SK-N-SH (cell line): Measurements from ENCODE around the gene CRK. TPM values are rescaled to one million over a fixed set of nuclear protein-coding genes. Genes with fewer than 3 reads are reported as not detected.
"Not testable (repeated sequence)": the region's sequence is repeated elsewhere in the genome, so short reads cannot be mapped to it uniquely, and the experiment has no call there.

Experiments
- CTCF ChIA-PET: fragments of 300-600, 350-600 bp; formaldehyde crosslinking; extraction: SDS; loops from one replicate; lab custom pipeline; 2021; lab: Yijun Ruan, JAX
- POLR2A ChIA-PET: fragments of 350-600 bp; sonication (Branson Sonifier 250); formaldehyde crosslinking; extraction: SDS; loops from one replicate; lab custom pipeline; 2020; ENCODE audit warnings: antibody characterized with exemption, inconsistent platforms; lab: Yijun Ruan, JAX
- DNase-seq: peaks from one replicate; pipeline ENCODE4 v3.0.0; 2012
- H2AFZ ChIP-seq: fragments of 200-600 bp; sonication (generic); 2 replicates; pipeline ENCODE4 v1.8.1; 2016; ENCODE audit warnings: antibody characterized with exemption, mild to moderate bottlenecking, low read depth
- H3F3A ChIP-seq: fragments of 200-600 bp; sonication (generic); replicated peaks from 2 replicates; pipeline ENCODE3; 2016; ENCODE audit warnings: antibody characterized with exemption, mild to moderate bottlenecking; ENCODE audit not compliant: insufficient read depth
- H3K27ac ChIP-seq, 2 experiments: fragments of 200-500 bp in 1 of 2; fragments of 200-600 bp in 1 of 2; sonication (Bioruptor generic) in 1 of 2; sonication (generic), shearing (Covaris generic) in 1 of 2; 2 replicates each; pipeline versions ENCODE4 v1.5.1 to v1.6.1; 2014 to 2016; ENCODE audit warnings: low read depth in 2 of 2, inconsistent platforms in 1 of 2, low read length in 1 of 2, mild to moderate bottlenecking in 1 of 2, mixed read lengths in 1 of 2
- H3K27me3 ChIP-seq: fragments of 200-600 bp; sonication (generic), shearing (Covaris generic); 2 replicates; pipeline ENCODE4 v1.6.1; 2016; ENCODE audit warnings: mixed run types; ENCODE audit not compliant: insufficient read depth
- H3K36me3 ChIP-seq, 2 experiments: fragments of 200-500 bp in 1 of 2; fragments of 200-600 bp in 1 of 2; sonication (Bioruptor generic) in 1 of 2; sonication (generic) in 1 of 2; replicated peaks in 1 of 2; 2 replicates each; pipeline versions ENCODE3 to v1.5.1; 2014 to 2016; ENCODE audit warnings: low read length in 1 of 2, mild to moderate bottlenecking in 1 of 2; ENCODE audit not compliant: insufficient read depth in 2 of 2, control insufficient read depth in 1 of 2
- H3K4me1 ChIP-seq, 2 experiments: fragments of 200-500 bp in 1 of 2; fragments of 200-600 bp in 1 of 2; sonication (Bioruptor generic) in 1 of 2; sonication (generic), shearing (Covaris generic) in 1 of 2; 2 replicates each; pipeline versions ENCODE4 v1.5.1 to v1.6.1; 2014 to 2016; ENCODE audit warnings: low read depth in 1 of 2, low read length in 1 of 2, mixed run types in 1 of 2; ENCODE audit not compliant: insufficient read depth in 2 of 2, control insufficient read depth in 1 of 2
- H3K4me2 ChIP-seq: fragments of 200-600 bp; sonication (generic), shearing (Covaris generic); 2 replicates; pipeline ENCODE4 v1.6.1; 2017; ENCODE audit warnings: mixed run types
- H3K4me3 ChIP-seq, 2 experiments: fragments of 200-500 bp in 1 of 2; fragments of 200-600 bp in 1 of 2; sonication (Bioruptor generic) in 1 of 2; sonication (generic), shearing (Covaris generic) in 1 of 2; 2 replicates each; pipeline versions ENCODE4 v1.5.1 to v1.8.1; 2014 to 2016; ENCODE audit warnings: low read depth in 2 of 2, inconsistent platforms in 1 of 2, low read length in 1 of 2, mild to moderate bottlenecking in 1 of 2, mixed read lengths in 1 of 2, moderate library complexity in 1 of 2
- H3K79me2 ChIP-seq: fragments of 200-600 bp; sonication (generic); 2 replicates; pipeline ENCODE4 v1.8.1; 2017; ENCODE audit warnings: mild to moderate bottlenecking; ENCODE audit not compliant: insufficient read depth
- H3K9ac ChIP-seq: fragments of 200-600 bp; sonication (generic); 2 replicates; pipeline ENCODE4 v1.6.1; 2017; ENCODE audit warnings: mixed run types
- H3K9me2 ChIP-seq: fragments of 200-600 bp; sonication (generic); 2 replicates; pipeline ENCODE4 v1.6.1; 2017; ENCODE audit warnings: mixed run types
- H3K9me3 ChIP-seq: fragments of 200-600 bp; sonication (generic); 2 replicates; pipeline ENCODE4 v1.6.1; 2017; ENCODE audit warnings: mixed run types, mild to moderate bottlenecking, moderate library complexity
- H4K20me1 ChIP-seq: fragments of 200-600 bp; sonication (generic); 2 replicates; pipeline ENCODE4 v1.6.1; 2017; ENCODE audit warnings: mild to moderate bottlenecking, mixed run types; ENCODE audit not compliant: insufficient read depth
- CTCF ChIP-seq: fragments of 200-600 bp; sonication (generic); IDR thresholded peaks from 2 replicates; pipeline ENCODE4 v1.6.1; 2017; ENCODE audit warnings: antibody characterized with exemption, mild to moderate bottlenecking, moderate library complexity
- EZH2phosphoT487 ChIP-seq: fragments of 200-600 bp; sonication (generic); IDR thresholded peaks from 2 replicates; pipeline ENCODE4 v1.6.1; 2017; ENCODE audit warnings: low read depth, mixed run types, mild to moderate bottlenecking, antibody characterized with exemption, moderate library complexity, borderline replicate concordance
- FOSL2 ChIP-seq: IDR thresholded peaks from 2 replicates; pipeline ENCODE4 v1.4.0; 2012; ENCODE audit warnings: low read depth, mild to moderate bottlenecking, moderate library complexity, borderline replicate concordance
- GABPA ChIP-seq: IDR thresholded peaks from 2 replicates; pipeline ENCODE4 v1.4.0; 2012; ENCODE audit warnings: low read depth, mild to moderate bottlenecking
- GATA2 ChIP-seq: sonication (generic); formaldehyde crosslinking; IDR thresholded peaks from 2 replicates; pipeline ENCODE4 v1.5.0; 2020; ENCODE audit warnings: mild to moderate bottlenecking, missing genetic modification reagents
- MAX ChIP-seq: IDR thresholded peaks from 2 replicates; pipeline ENCODE4 v1.4.0; 2012; ENCODE audit warnings: low read depth
- MEF2A ChIP-seq: IDR thresholded peaks from 2 replicates; pipeline ENCODE4 v1.4.0; 2012; ENCODE audit warnings: low read depth, borderline replicate concordance
- NRF1 ChIP-seq: IDR thresholded peaks from 2 replicates; pipeline ENCODE4 v1.6.1; 2012; ENCODE audit warnings: low read depth, mild to moderate bottlenecking, low read length
- POLR2AphosphoS5 ChIP-seq: IDR thresholded peaks from 2 replicates; pipeline ENCODE4 v1.6.1; 2012; ENCODE audit warnings: low read depth, low read length
- RCOR1 ChIP-seq: fragments of 150-350 bp; IDR thresholded peaks from 2 replicates; pipeline ENCODE4 v1.6.1; 2017; ENCODE audit warnings: antibody characterized with exemption, low read length
- SMC3 ChIP-seq: IDR thresholded peaks from 2 replicates; pipeline ENCODE4 v1.6.1; 2012; ENCODE audit warnings: low read depth, low read length, improper control_type of control experiment
- TCF12 ChIP-seq: IDR thresholded peaks from 2 replicates; pipeline ENCODE4 v1.4.0; 2012
- TEAD4 ChIP-seq: IDR thresholded peaks from 2 replicates; pipeline ENCODE4 v1.4.0; 2012; ENCODE audit warnings: mild to moderate bottlenecking, borderline replicate concordance; ENCODE audit not compliant: insufficient read depth
- ZBTB33 ChIP-seq: IDR thresholded peaks from 2 replicates; pipeline ENCODE4 v1.4.0; 2012; ENCODE audit warnings: low read depth, borderline replicate concordance
- WGBS: methylation state at CpG from one replicate; pipeline ENCODE4 v1.1.6; 2017; ENCODE audit warnings: low lambda C conversion rate; 5-methylcytosine and 5-hydroxymethylcytosine counted together
- polyA plus RNA-seq, 3 experiments: library from polyadenylated mRNA; depleted of rRNA; stranded (reverse); fragments of >200 nt; gene quantifications; 2 replicates each; pipeline ENCODE4 v1.2.3, GENCODE V29; 2012
- TF ChIP-seq, protein P1 (sequence below): fragments of 150-350 bp; IDR thresholded peaks from 2 replicates; pipeline ENCODE4 v1.6.1; 2016; ENCODE audit warnings: mild to moderate bottlenecking, low read depth, low read length
- TF ChIP-seq, protein P2 (sequence below): IDR thresholded peaks from 2 replicates; pipeline ENCODE4; 2012
- TF ChIP-seq, protein P3 (sequence below): fragments of 150-350 bp; IDR thresholded peaks from 2 replicates; pipeline ENCODE4 v1.6.1; 2017; ENCODE audit warnings: antibody characterized with exemption, low read length, low read depth, borderline replicate concordance

Gene CRK
- polyA plus RNA-seq, 1 of the 3 experiments (the other 2 are of a cell fraction): 50.7 TPM

DNA sequence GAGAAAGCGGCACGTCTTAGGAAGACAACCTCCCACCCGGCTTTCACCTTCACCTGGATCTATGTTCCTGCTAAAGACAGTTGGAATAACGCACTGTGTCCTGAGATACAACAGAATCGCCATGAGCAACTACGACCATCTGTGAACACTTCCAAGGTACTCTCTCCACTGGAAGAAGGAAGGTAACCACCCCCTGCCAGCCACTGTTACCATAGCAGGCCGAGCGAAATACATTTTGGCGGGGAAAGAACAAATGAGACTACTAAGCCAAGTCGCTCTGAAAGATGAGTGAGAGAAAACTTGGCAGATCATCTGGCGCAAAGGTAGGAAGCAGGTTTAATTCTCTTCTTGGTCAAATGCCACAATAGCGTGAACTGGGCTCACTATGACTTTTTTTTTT lies 9.8 kb downstream of the CRK start:
- Histone ChIP-seq H3K36me3 (peaks cover 0 to 10% of the 10 kb centered on the region in 2 experiments), H3K27me3 (no peaks in the 10 kb centered on the region), H3F3A (peaks cover 10% of the 10 kb centered on the region), H3K9ac (no peak overlapping the region), H2AFZ (no peak overlapping the region), H3K79me2 (peaks cover 100% of the 10 kb centered on the region), H3K27ac (no peak overlapping the region), H3K4me1 (no peaks in the 10 kb centered on the region), H3K4me2 (no peak overlapping the region), H3K9me2 (no peaks in the 10 kb centered on the region), H3K4me3 (no peak overlapping the region), H4K20me1 (peaks cover 94% of the 10 kb centered on the region), H3K9me3 (no peaks in the 10 kb centered on the region)
- POLR2A ChIA-PET: interaction anchor here (0.9 to 1.0 kb wide), 2 partner anchors 10 to 11 kb away, joined by 3 to 6 read pairs; partner anchors contain the start of gene CRK
- no peak for DNase-seq
- TF ChIP-seq MEF2A (no peak), EZH2phosphoT487 (no peak), RCOR1 (no peak), GATA2 (CRISPR knock-in tag) (no peak), POLR2AphosphoS5 (no peak), TCF12 (no peak), ZBTB33 (no peak), NRF1 (no peak), TEAD4 (no peak), GABPA (no peak), CTCF (no peak), FOSL2 (no peak), MAX (no peak), SMC3 (no peak)
- TF ChIP-seq, protein P1, sequence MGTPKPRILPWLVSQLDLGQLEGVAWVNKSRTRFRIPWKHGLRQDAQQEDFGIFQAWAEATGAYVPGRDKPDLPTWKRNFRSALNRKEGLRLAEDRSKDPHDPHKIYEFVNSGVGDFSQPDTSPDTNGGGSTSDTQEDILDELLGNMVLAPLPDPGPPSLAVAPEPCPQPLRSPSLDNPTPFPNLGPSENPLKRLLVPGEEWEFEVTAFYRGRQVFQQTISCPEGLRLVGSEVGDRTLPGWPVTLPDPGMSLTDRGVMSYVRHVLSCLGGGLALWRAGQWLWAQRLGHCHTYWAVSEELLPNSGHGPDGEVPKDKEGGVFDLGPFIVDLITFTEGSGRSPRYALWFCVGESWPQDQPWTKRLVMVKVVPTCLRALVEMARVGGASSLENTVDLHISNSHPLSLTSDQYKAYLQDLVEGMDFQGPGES: no peak
- TF ChIP-seq, protein P2, sequence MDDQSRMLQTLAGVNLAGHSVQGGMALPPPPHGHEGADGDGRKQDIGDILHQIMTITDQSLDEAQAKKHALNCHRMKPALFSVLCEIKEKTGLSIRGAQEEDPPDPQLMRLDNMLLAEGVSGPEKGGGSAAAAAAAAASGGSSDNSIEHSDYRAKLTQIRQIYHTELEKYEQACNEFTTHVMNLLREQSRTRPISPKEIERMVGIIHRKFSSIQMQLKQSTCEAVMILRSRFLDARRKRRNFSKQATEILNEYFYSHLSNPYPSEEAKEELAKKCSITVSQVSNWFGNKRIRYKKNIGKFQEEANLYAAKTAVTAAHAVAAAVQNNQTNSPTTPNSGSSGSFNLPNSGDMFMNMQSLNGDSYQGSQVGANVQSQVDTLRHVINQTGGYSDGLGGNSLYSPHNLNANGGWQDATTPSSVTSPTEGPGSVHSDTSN: no peak
- TF ChIP-seq, protein P3, sequence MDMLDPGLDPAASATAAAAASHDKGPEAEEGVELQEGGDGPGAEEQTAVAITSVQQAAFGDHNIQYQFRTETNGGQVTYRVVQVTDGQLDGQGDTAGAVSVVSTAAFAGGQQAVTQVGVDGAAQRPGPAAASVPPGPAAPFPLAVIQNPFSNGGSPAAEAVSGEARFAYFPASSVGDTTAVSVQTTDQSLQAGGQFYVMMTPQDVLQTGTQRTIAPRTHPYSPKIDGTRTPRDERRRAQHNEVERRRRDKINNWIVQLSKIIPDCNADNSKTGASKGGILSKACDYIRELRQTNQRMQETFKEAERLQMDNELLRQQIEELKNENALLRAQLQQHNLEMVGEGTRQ: no peak
- WGBS: 98% methylated on average over 12 of the region's 12 CpGs
- CTCF ChIA-PET: no interaction called here

GRCh38 chr17:1445695-1446094 lies 10.3 kb downstream of the CRK start:
- H2AFZ ChIP-seq, H3K4me3 ChIP-seq, DNase-seq, H3K27me3 ChIP-seq, H3K27ac ChIP-seq, H3F3A ChIP-seq, H3K9me2 ChIP-seq, H3K9ac ChIP-seq, H3K4me1 ChIP-seq, H3K4me2 ChIP-seq, H3K9me3 ChIP-seq: not testable (repeated sequence)
- WGBS: 97% methylated on average over 4 of the region's 4 CpGs
- peaks cover 0 to 10% of the 10 kb centered on the region in 2 experiments for H3K36me3 ChIP-seq
- peaks cover 100% of the 10 kb centered on the region for H3K79me2 ChIP-seq
- POLR2A ChIA-PET: interaction anchor here (0.9 to 1.0 kb wide), 2 partner anchors 10 to 11 kb away, joined by 3 to 6 read pairs; partner anchors contain the start of gene CRK
- CTCF ChIA-PET: interaction anchor here (1.6 kb wide), 1 partner anchor 80 kb away, joined by 4 read pairs; no protein-coding TSS in a partner anchor
- H4K20me1 ChIP-seq: peaks cover 89% of the 10 kb centered on the region
